Measurements from ENCODE around the gene CNTN5. TPM values are rescaled to one million over a fixed set of nuclear protein-coding genes. Genes with fewer than 3 reads are reported as not detected.

Gene CNTN5
- total and polyA plus RNA-seq, 2 experiments from 2014 or later, result 9.6 to 10.6 TPM

DNA sequence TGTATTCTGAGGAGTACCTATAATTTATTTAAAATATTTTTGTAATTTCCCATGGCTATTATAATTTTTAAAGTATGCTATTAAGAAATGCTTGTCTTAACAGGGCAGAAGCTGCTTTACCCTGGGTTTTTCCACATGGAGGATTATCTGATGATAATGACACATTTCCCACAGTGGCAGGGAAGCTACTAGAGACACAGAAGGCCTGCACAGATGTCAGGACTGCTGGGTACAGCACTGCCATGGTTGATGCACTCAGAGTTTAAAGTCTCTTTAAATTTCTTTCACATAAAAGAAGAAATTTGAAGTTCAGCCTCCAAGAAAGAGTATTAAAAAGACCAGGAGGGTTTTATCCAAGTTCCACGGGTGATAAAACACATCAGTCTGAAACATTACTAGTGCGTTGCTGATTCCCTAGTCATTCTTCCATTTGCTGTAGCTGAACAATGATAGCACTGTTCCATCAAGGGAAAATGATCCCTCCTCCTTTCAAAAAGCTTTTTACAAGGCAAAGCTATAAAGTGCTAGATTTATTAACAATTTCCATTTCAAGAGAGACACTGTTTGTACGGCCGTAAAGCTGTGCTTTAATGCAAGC lies 363.0 kb downstream of the CNTN5 start:
- Histone ChIP-seq H3K4me3 (no peak overlapping the region), H4K20me1 (ENCODE audit: insufficient read depth, poor library complexity, severe bottlenecking) (no peaks in the 10 kb centered on the region), H3K4me1 (ENCODE audit: insufficient read depth) (no peaks in the 10 kb centered on the region), H3K9me3 (ENCODE audit: low read depth) (no peaks in the 10 kb centered on the region), H3K27ac (peak overlapping the region; percentile 8), H3K27me3 (no peaks in the 10 kb centered on the region), H3K79me2 (no peaks in the 10 kb centered on the region), H3K36me3 (replicated peaks; ENCODE audit: insufficient read depth, low read depth) (no peaks in the 10 kb centered on the region), H2AFZ (no peak overlapping the region), H3K9me2 (replicated peaks; ENCODE audit: insufficient read depth) (no peaks in the 10 kb centered on the region), H3K4me2 (no peak overlapping the region)
- 60% methylated on average over 4 of the region's 4 CpGs for WGBS (ENCODE audit: low lambda C conversion rate, missing lambda C conversion rate)
- peak; percentile 16 for DNase-seq (ENCODE audit: low spot score)
- TF ChIP-seq CTCF (IDR thresholded peaks at IDR 0.05; ENCODE audit: poor library complexity) (no peak), EZH2phosphoT487 (IDR thresholded peaks at IDR 0.05; ENCODE audit: low read depth, severe bottlenecking, unreplicated experiment) (peak; percentile 49), EZH2 (IDR thresholded peaks at IDR 0.05; ENCODE audit: borderline replicate concordance) (no peak)

DNA sequence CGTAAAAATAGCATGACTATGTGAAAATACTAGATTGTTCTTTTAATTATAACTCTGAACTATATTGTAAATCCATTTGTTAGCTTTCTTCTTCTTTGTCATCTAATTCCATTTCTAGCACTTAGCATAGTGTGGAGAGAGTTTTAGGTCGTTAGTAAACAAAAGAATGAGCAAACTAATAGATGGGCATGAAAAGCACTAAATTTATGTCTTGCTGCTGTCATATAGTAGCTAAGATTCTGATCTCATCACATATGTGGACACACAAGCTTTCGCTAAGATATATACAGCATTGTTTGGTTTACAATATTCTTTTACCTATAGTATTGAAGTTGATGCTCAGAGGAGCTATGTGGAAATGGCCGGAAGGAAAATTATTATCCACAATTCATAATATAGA lies 370.5 kb downstream of the CNTN5 start:
- Histone ChIP-seq H3K27ac (no peak overlapping the region), H3K27me3 (no peaks in the 10 kb centered on the region), H3K9me2 (replicated peaks; ENCODE audit: insufficient read depth) (no peaks in the 10 kb centered on the region), H3K4me2 (no peak overlapping the region), H4K20me1 (ENCODE audit: insufficient read depth, poor library complexity, severe bottlenecking) (no peaks in the 10 kb centered on the region), H3K36me3 (replicated peaks; ENCODE audit: insufficient read depth, low read depth) (no peaks in the 10 kb centered on the region), H2AFZ (no peak overlapping the region), H3K9me3 (ENCODE audit: low read depth) (no peaks in the 10 kb centered on the region), H3K79me2 (no peaks in the 10 kb centered on the region), H3K4me1 (ENCODE audit: insufficient read depth) (no peaks in the 10 kb centered on the region), H3K4me3 (no peak overlapping the region)
- WGBS (ENCODE audit: low lambda C conversion rate, missing lambda C conversion rate), result 81% methylated on average over 4 of the region's 4 CpGs
- DNase-seq (ENCODE audit: low spot score), result no peak
- no peak for TF ChIP-seq EZH2 (IDR thresholded peaks at IDR 0.05; ENCODE audit: borderline replicate concordance)
- TF ChIP-seq EZH2phosphoT487 (IDR thresholded peaks at IDR 0.05; ENCODE audit: low read depth, severe bottlenecking, unreplicated experiment), result no peak
- TF ChIP-seq CTCF (IDR thresholded peaks at IDR 0.05; ENCODE audit: poor library complexity), result no peak

GRCh38 chr11:99406345-99406744 lies 385.6 kb downstream of the CNTN5 start:
- Histone ChIP-seq H3K27me3 (no peaks in the 10 kb centered on the region), H3K4me1 (ENCODE audit: insufficient read depth) (no peaks in the 10 kb centered on the region), H3K4me3 (no peak overlapping the region), H4K20me1 (ENCODE audit: insufficient read depth, poor library complexity, severe bottlenecking) (no peaks in the 10 kb centered on the region), H2AFZ (no peak overlapping the region), H3K36me3 (replicated peaks; ENCODE audit: insufficient read depth, low read depth) (no peaks in the 10 kb centered on the region), H3K27ac (no peak overlapping the region), H3K9me2 (replicated peaks; ENCODE audit: insufficient read depth) (no peaks in the 10 kb centered on the region), H3K79me2 (no peaks in the 10 kb centered on the region), H3K4me2 (no peak overlapping the region), H3K9me3 (ENCODE audit: low read depth) (no peaks in the 10 kb centered on the region)
- no peak for DNase-seq (ENCODE audit: low spot score)
- TF ChIP-seq EZH2 (IDR thresholded peaks at IDR 0.05; ENCODE audit: borderline replicate concordance), result no peak
- no peak for TF ChIP-seq EZH2phosphoT487 (IDR thresholded peaks at IDR 0.05; ENCODE audit: low read depth, severe bottlenecking, unreplicated experiment)
- TF ChIP-seq CTCF (IDR thresholded peaks at IDR 0.05; ENCODE audit: poor library complexity), result no peak
- WGBS (ENCODE audit: low lambda C conversion rate, missing lambda C conversion rate), result 83% methylated on average over 2 of the region's 2 CpGs

All from hepatocyte (in vitro differentiated cells).